Stimulated activated CD4-positive, alpha-beta T cell treated with anti-CD3 and anti-CD28 coated beads, Interleukin-4, amount 100 ng/mL, for 48 hours (primary cell): ENCODE data around the gene BRMS1.

Experiments used
- DNase-seq, 2 donors: peaks; one replicate each; pipeline ENCODE4 v3.0.0-alpha.2; 2020; ENCODE audit warnings: low read depth in 2 of 2

BRMS1 gene

DNA sequence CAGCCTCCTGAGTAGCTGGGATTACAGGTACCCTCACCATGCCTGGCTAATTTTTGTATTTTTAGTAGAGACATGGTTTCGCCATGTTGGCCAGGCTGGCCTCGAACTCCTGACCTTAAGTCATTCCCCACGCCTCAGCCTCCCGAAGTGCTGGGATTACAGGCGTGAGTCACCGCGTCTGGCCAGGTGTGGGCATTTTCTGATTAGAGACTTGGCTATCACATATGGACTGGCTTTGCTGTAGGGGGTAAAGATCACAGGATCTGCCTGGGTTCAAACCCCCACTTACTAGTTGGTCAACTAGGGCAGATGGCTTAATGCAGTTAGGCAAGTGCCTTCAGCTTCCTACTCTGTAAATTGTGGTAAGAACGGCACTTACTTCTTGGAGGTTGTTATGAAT is 34.6 kb downstream of the BRMS1 start:
- DNase-seq: no peak

- no peak for DNase-seq
These were observed 35.4 kb downstream of the BRMS1 start for GRCh38 chr11:66309475-66309874.

GRCh38 chr11:66302656-66303055 is 42.2 kb downstream of the BRMS1 start:
- DNase-seq: no peak

DNA sequence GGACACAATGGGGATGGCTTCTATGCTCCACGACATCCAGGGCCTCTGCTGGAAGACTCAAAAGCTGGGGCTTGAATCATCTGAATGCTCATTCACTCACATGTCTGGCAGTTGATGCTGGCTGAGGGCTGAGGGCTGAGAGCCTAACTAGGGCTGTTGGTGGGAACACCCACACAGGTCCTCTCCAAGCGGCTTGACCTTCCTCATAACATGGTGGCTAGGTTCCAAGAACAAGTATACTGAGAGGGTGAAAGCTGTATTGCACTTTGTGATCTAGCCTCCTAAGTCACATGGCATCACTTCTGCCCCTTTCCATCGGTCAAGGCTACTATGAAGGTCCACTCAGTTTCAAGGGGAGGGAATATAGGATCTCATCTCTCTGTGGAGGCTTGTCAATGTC is 45.7 kb downstream of the BRMS1 start:
- no peak for DNase-seq

GRCh38 chr11:66297610-66298009 is 47.3 kb downstream of the BRMS1 start:
- no peak for DNase-seq

- DNase-seq: no peak
These were observed 50.0 kb downstream of the BRMS1 start for GRCh38 chr11:66294626-66295620.

GRCh38 chr11:66293777-66294625 is 50.9 kb downstream of the BRMS1 start:
- no peak for DNase-seq

- DNase-seq: no peak
These were observed 51.6 kb downstream of the BRMS1 start for GRCh38 chr11:66293352-66293751.

DNA sequence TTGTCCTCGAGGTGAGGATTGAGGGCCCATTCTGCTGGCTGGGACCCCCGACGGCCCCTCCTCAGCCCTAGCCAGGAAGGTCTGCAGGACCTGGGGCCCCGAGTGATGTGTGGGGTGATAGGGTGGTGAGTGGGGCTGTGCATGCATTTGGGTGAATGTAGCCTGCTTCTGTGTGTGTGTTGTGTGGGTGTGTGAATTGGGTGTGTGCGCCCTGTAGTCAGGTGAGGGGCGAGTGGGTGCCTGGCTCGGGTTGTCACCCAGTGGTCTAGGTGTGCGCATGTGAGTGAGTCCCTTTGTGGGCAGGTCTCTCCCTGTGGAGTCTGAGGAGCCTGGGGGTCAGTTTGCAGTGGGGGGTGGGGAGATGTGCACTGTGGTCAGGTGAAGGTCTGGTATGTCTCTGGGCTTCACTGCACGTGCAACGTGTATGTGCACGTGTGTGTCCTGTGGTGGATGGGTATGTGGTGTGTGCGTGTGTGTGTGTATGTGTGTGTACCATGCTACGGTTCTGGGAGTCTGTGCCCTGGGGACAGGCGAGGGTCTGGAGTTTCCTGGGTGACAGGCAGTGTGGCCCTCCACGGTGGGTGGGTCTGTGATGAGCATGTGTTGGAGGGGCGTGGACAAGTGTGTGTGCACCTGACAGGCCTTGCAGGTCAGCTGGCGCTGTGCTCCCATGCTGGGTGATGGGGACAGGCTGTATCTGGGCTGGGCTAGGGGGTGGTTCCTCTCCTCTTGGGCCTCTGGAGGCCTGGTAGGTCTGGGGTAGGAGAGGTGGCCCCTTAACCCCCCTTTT is 52.2 kb downstream of the BRMS1 start:
- no peak for DNase-seq

DNA sequence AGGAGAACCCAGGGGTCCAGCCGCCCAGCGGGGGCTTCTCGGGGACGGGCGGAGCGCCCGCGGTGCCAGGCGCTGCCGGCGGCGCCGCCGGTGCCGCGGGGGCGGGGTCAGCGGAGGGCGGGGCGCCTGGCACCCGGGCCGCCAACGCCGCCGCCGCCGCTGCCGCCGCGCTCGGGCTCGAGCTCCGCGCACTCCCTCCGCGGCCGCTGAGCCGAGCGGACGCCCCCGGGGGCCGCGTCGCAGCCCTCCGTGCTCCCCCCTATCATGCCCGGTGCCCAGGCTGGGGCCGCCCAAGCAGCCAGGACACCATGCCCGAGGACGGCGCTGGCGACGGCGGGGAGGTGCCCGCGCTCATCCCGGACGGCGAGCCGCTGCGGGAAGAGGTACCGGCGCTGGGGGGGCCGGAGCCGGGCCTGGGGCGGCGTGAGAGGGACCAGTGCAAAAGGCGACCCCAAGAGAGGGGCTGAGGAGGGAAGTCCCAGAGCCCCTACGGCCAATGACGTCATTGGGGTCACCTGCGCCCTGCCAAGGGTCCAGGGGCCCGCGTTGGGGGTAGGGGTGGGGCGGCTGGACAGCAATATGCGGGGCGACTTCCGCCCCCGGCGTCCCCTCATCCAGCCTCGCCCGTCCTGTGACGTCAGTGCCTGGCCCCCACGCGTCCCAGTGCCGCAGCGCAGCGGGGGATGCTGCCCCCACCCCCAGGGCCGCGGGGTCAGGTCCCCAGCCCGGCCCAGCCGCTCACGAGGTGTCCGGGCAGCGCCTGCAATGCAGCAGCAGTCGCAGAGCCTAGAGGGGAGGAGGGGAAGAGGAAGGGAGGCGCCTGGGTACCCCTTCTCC is 53.0 kb downstream of the BRMS1 start, which contains the start of gene TMEM151A:
TSS of gene TMEM151A (plus strand) at position 189 of the 837 bp plus-strand sequence. CDS start at position 309, 120 bp downstream.
- DNase-seq: no peak

GRCh38 chr11:66291303-66291705 is 53.6 kb downstream of the BRMS1 start:
- DNase-seq: no peak

- no peak for DNase-seq
These were observed 54.6 kb downstream of the BRMS1 start for GRCh38 chr11:66290330-66290621.

DNA sequence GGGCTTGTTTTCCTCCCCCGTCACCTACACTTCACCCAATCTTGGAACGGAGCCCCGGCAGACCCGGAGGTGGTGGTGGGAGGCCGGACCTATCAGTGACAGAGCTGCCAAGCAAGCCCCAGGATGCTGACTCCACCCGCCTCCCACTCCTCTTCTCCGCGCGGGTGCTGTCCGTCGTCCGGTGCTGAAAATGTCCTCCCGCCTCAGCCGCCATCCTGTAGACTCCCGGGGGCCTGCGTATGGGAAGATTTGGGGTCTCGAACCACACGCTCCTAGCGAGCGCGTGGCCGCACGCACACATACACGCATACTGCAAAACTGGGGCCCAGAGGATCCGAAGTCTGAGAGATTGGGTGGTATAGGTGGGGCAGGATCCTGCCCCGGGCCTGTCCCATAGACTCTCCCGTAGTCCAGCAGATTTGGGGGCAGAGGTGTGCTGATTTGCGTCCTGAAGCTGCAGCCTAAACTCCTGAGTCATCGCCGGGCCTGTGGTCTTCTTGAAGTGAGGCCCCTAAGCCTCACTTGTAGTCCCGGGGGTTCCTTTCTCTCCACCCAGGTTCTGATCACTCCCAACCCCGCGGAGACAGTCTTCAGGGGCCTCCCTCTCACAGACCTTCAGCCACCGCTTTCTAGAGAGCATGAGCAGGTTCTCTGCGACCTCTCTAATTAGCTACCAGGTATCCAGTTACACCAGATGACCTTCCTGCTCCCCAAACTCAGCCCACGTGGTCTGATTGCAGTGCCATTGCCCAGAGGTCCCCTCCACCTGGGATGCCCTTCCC is 55.2 kb downstream of the BRMS1 start:
- DNase-seq: peak; percentile 76 to 82

DNA sequence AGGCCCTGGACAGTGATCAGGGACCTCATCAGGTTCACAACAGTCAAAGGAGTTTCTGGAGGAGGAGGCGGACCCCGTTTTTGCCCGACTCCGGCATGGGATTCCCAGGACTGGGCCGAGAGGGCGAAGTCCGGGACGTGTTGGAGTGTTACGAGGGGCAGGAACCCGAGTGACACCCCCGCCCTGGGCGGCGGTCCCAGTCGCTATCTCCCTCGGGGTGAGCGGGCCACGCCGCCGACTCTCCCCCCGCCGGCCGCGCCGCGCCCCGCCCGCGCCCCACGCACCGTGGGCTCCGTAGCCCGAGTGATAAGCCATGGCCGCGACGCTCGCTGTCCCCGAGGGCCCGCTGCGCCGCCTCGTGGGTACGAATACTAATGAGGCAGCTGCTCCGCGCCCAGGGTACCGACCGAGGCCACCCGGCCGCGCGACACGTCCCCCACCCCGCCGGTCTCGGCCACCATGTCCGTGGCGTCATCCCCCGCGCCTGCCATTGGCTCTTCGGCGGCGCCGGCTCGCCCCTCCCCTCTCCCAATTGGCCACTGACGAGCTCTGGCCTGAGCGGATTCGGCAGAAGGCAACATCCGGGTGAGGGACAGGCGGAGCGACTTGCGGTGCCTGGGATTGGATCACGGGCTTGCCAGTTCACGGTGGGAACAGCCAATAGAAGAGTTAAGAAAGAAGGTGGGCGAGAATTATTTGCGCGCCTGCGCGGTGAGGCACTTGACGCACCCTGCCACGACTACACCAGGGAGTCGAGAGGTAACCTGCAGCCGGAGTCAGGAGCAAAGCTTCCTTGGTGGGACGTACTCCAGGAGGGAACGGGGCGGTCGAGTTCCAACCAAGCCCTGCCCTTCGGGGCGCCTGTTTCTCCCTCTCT is 56.0 kb downstream of the BRMS1 start, which contains the start of gene YIF1A:
TSS of gene YIF1A (minus strand) at position 473 of the 877 bp plus-strand sequence. CDS start at position 315, 158 bp downstream.
- peak; percentile 93 to 98 for DNase-seq

GRCh38 chr11:66287889-66288670 is 56.8 kb downstream of the BRMS1 start:
- DNase-seq: no peak
